ENCODE measurements around the gene EEIG2.

EEIG2 gene

GRCh38 chr1:108584428-108584856, 24.5 kb downstream of the EEIG2 start:
- DNase-seq (ENCODE audit: low spot score): no peak

- no peak for DNase-seq (ENCODE audit: low spot score)
These were observed 25.4 kb downstream of the EEIG2 start for GRCh38 chr1:108585313-108585712.

- no peak for DNase-seq (ENCODE audit: low spot score)
These were observed 30.5 kb downstream of the EEIG2 start for GRCh38 chr1:108590441-108590840.

- peak; percentile 63 for DNase-seq (ENCODE audit: low spot score)
These were observed 31.1 kb downstream of the EEIG2 start for GRCh38 chr1:108590957-108591356.

GRCh38 chr1:108591466-108591865, 31.6 kb downstream of the EEIG2 start:
- no peak for DNase-seq (ENCODE audit: low spot score)

GRCh38 chr1:108592030-108592759, 32.3 kb downstream of the EEIG2 start:
- DNase-seq (ENCODE audit: low spot score): no peak

GRCh38 chr1:108593448-108593847, 33.5 kb downstream of the EEIG2 start:
- DNase-seq (ENCODE audit: low spot score): no peak

GRCh38 chr1:108595507-108595906, 35.6 kb downstream of the EEIG2 start:
- no peak for DNase-seq (ENCODE audit: low spot score)

- no peak for DNase-seq (ENCODE audit: low spot score)
These were observed 37.1 kb downstream of the EEIG2 start for GRCh38 chr1:108597041-108597440.

GRCh38 chr1:108598340-108598739, 38.4 kb downstream of the EEIG2 start:
- DNase-seq (ENCODE audit: low spot score): no peak

- no peak for DNase-seq (ENCODE audit: low spot score)
These were observed 40.6 kb downstream of the EEIG2 start for GRCh38 chr1:108600504-108600903.

GRCh38 chr1:108601708-108602410, 42.0 kb downstream of the EEIG2 start:
- no peak for DNase-seq (ENCODE audit: low spot score)

GRCh38 chr1:108605633-108606032, 45.7 kb downstream of the EEIG2 start:
- no peak for DNase-seq (ENCODE audit: low spot score)

GRCh38 chr1:108606478-108606877, 46.6 kb downstream of the EEIG2 start:
- no peak for DNase-seq (ENCODE audit: low spot score)

- DNase-seq (ENCODE audit: low spot score): no peak
These were observed 49.7 kb downstream of the EEIG2 start for GRCh38 chr1:108609483-108610049.

All from AG08396 (cell line).